Dermis lymphatic vessel endothelial cell (primary cell): Measurements from ENCODE around the gene TOMT. TPM values are rescaled to one million over a fixed set of nuclear protein-coding genes. Genes with fewer than 3 reads are reported as not detected.

Experiments used
- total RNA-seq: library from RNA; depleted of rRNA; stranded (reverse); fragments of >200 nt; gene quantifications from 2 replicates; pipeline ENCODE4 v1.2.1, GENCODE V29; 2014

Gene TOMT, protein sequence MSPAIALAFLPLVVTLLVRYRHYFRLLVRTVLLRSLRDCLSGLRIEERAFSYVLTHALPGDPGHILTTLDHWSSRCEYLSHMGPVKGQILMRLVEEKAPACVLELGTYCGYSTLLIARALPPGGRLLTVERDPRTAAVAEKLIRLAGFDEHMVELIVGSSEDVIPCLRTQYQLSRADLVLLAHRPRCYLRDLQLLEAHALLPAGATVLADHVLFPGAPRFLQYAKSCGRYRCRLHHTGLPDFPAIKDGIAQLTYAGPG
- total RNA-seq, result not detected in 2 replicates

DNA sequence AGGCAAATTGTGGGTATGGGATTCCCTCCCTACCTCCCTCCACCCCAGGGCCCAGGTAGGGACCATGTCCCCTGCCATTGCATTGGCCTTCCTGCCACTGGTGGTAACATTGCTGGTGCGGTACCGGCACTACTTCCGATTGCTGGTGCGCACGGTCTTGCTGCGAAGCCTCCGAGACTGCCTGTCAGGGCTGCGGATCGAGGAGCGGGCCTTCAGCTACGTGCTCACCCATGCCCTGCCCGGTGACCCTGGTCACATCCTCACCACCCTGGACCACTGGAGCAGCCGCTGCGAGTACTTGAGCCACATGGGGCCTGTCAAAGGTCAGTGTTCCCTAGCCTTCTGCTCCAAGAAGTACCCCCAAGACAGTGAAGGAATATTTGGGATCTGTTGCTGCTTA is at the start of gene TOMT:
TSS of gene TOMT (plus strand) at position 37 of the 400 bp plus-strand sequence. CDS start at position 65, 28 bp downstream.

DNA sequence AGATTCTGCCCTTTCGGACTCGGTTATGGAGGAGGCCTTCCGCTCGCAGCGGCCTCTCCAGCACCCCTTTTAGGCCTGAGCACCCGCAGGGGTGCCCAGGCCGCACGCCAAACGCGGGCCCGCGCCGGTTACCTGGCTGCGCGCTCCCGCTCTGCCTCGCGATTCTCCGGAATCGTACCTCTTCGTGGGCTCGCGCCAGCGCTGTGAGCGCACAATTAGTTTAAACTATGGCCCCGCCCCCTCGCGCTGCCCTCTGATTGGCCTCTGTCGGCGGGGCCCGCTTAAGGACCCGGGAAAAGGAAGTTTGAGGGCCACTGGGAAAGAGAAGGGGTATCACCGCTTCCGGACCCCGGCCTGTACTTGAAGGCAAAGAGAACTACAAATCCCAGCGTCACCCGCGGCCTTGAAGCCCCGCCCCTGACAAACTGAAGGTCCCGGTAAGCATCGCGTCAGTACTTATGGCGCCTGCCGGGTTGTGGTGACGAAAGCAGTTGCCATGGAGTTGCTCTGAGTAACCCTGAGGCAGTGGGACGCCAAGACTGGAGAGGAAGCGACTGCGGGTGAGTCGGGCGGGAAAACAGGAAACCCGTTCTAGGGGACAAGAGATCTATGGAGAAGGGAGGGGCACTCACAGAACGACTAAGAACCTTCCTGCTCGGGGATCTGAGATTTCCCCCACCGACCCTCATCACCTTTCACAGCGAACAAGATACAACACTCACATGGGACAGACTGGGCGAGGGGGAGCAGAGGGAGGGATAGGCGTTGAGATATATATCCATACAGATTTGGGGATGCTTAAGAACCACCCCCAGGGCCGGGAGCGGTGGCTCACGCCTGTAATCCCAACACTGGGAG is 25.2 kb upstream of the TOMT start, which contains the start of the genes LRRC51 and NUMA1:
TSS of gene LRRC51 (plus strand) at position 525 of the 858 bp plus-strand sequence. CDS start 8,234 bp downstream, outside the sequence.
TSS of gene NUMA1 (minus strand) at position 217 of the 858 bp plus-strand sequence. CDS start 44,599 bp downstream, outside the sequence.

DNA sequence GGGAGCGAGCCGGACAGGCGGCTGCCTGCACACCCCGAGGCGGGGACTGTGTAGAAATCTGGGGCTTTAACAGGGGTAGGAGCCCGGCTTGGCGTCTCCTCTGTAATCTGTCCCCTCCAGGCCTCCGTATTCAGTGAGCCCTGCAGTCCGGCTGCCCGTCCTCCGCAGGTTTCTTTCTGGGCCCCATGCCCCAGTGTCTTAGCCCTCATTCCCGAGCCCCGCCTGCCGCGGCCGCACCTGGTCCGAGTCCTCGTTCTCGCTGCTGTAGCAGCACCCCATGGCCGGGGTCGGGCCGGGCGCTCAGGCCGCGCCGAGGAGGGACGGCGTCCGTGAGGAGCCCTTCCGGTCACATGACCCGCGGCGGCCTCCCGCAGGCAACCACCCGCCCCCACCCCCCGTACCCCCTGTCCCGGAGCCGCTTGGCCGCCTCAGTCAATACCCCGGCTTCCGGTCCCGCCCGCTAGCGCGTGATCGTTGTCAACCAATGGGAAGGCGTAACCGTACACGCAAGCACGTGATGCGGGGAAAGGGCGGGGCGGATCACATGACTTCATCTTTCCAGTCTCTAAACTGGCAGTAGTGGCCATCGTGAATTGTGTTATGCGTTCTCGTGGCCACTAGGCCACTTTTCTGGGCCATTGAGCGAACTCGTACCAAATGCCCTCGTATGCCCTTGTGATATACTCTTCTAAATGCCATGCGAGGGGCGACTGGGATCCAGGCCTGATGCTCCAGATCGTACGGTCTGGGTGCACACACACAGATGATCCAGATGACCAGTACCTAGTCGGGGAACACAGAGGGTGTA is 2.6 kb upstream of the TOMT start, which contains the start of gene LAMTOR1:
TSS of gene LAMTOR1 (minus strand) at position 352 of the 808 bp plus-strand sequence. CDS start at position 279, 73 bp downstream.

DNA sequence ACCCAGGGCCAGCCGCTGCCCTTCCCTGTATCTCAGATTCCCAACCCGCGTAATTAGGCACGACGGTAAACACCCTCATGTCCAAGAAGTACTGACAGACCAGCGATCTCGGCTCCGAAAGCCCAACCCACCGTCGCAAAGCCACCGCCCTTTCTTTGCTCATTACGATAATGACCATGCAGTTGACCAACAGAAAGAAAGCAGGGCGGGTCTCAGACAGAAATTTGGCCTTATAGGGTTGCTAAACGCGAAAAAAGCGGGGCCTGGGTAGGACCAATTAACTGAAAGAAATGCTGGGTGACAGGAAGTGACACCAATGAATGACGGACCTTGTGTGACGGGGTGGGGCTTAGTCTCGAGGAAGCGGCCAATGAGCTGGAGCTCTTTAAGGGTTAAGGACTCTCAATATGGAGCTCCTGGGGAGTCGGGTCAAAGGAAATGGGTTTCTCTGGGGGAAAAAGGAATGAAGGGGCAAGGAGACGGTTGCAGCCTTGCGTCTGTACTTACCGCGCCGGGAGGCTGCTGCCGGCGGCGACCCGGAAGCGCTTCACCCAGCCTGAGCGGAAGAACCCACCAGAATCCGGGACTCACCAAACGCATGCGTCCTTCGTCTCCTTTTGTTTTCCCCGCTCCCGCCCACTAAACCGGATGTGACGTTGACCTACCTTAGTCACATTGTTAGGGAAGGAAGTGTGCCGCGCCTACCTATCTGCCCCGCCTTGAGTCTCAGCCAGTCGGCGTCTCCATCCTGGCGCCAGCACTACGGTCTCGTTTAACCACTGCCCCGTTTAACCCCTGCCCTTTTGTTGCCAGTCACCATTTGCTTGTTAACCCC is 6.6 kb downstream of the TOMT start, which contains the start of gene ANAPC15:
TSS of gene ANAPC15 (minus strand) at position 553 of the 835 bp plus-strand sequence. CDS start 1,419 bp downstream, outside the sequence.

DNA sequence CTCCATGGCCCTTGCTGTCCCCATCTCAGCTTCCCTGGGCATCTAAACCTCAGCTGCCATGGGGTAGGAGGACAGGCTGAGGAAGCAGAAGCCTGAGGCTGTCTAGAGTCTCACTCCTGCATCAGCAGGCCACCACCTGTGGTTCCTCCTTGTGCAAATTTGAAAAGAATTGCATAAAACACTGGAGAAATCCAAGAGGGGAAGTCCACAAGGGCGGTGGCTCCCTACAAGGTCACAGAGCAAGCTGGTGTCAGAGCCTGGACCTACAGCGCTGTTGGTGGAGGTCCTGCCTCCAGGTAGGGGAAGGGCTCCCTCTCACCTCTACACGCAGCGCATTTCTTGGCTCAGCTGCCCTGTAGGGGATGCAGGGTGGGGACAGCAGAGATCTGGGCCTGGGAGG is 29.7 kb downstream of the TOMT start, which contains the start of gene FOLR3:
TSS of gene FOLR3 (plus strand) at position 253 of the 400 bp plus-strand sequence. CDS start 228 bp downstream, outside the sequence.

Other genes starting within 250 kb of the TOMT start
- gene DEFB131B, start 227.5 kb upstream of the TOMT start, total RNA-seq, result not detected in 2 replicates
- 6.1 and 8.0 TPM in 2 replicates for gene XNDC1N, start 177.3 kb upstream of the TOMT start, total RNA-seq
- 18.3 and 18.7 TPM in 2 replicates for gene RNF121, start 176.9 kb upstream of the TOMT start, total RNA-seq
- 0.65 and 1.6 TPM in 2 replicates for gene IL18BP, start 107.0 kb upstream of the TOMT start, total RNA-seq
- gene NUMA1, start 25.4 kb upstream of the TOMT start, total RNA-seq, result 104 and 137 TPM in 2 replicates
- 3.4 and 3.8 TPM in 2 replicates for gene LRRC51, start 25.1 kb upstream of the TOMT start, total RNA-seq
- 88.4 and 94.2 TPM in 2 replicates for gene LAMTOR1, start 2.6 kb upstream of the TOMT start, total RNA-seq
- gene ANAPC15, start 6.8 kb downstream of the TOMT start, total RNA-seq, result 16.6 and 19.7 TPM in 2 replicates
- not detected in 2 replicates for gene FOLR3, start 29.8 kb downstream of the TOMT start, total RNA-seq
- gene FOLR1, start 86.2 kb downstream of the TOMT start, total RNA-seq, result not detected in 2 replicates
- gene FOLR2, start 110.9 kb downstream of the TOMT start, total RNA-seq, result not detected in 2 replicates
- gene INPPL1, start 118.8 kb downstream of the TOMT start, total RNA-seq, result 28.7 and 31.2 TPM in 2 replicates
- not detected in 2 replicates for gene PHOX2A, start 138.3 kb downstream of the TOMT start, total RNA-seq